HEK293 (cell line): ENCODE measurements around the gene IFNAR1.

Source experiments
- KLF1 ChIP-seq: fragments of 450-650 bp; formaldehyde crosslinking; IDR thresholded peaks from 2 replicates; pipeline ENCODE4 v1.5.1; 2016; ENCODE audit warnings: missing biosample characterization, missing genetic modification characterization
- KLF16 ChIP-seq: fragments of 450-650 bp; formaldehyde crosslinking; IDR thresholded peaks from 2 replicates; pipeline ENCODE4 v1.5.1; 2017; ENCODE audit warnings: missing biosample characterization, missing genetic modification characterization
- KLF8 ChIP-seq: fragments of 450-650 bp; formaldehyde crosslinking; IDR thresholded peaks from 2 replicates; pipeline ENCODE4 v1.5.1; 2016; ENCODE audit warnings: missing biosample characterization, missing genetic modification characterization
- PATZ1 ChIP-seq: fragments of 450-650 bp; formaldehyde crosslinking; IDR thresholded peaks from 2 replicates; pipeline ENCODE4 v1.5.1; 2016; ENCODE audit warnings: missing biosample characterization, missing genetic modification characterization
- RBAK ChIP-seq: fragments of 450-650 bp; formaldehyde crosslinking; IDR thresholded peaks from 2 replicates; pipeline ENCODE4 v1.5.1; 2016; ENCODE audit warnings: missing biosample characterization, missing genetic modification characterization
- WT1 ChIP-seq: fragments of 450-650 bp; formaldehyde crosslinking; IDR thresholded peaks from 2 replicates; pipeline ENCODE4 v1.5.1; 2016; ENCODE audit warnings: missing biosample characterization, missing genetic modification characterization
- ZBTB17 ChIP-seq: fragments of 450-650 bp; formaldehyde crosslinking; IDR thresholded peaks from 2 replicates; pipeline ENCODE4 v1.5.1; 2016; ENCODE audit warnings: missing biosample characterization, missing genetic modification characterization
- ZFP37 ChIP-seq: fragments of 450-650 bp; formaldehyde crosslinking; IDR thresholded peaks from 2 replicates; pipeline ENCODE4 v1.5.1; 2016; ENCODE audit warnings: missing biosample characterization, missing genetic modification characterization
- ZNF223 ChIP-seq: fragments of 450-650 bp; formaldehyde crosslinking; IDR thresholded peaks from 2 replicates; pipeline ENCODE4 v1.5.1; 2016; ENCODE audit warnings: missing biosample characterization, missing genetic modification characterization
- ZNF350 ChIP-seq: fragments of 450-650 bp; formaldehyde crosslinking; IDR thresholded peaks from 2 replicates; pipeline ENCODE4 v1.5.0; 2017; ENCODE audit warnings: missing biosample characterization, mild to moderate bottlenecking, missing genetic modification characterization
- ZNF37A ChIP-seq: fragments of 450-650 bp; IDR thresholded peaks from 2 replicates; pipeline ENCODE4 v1.5.1; 2018; ENCODE audit warnings: missing biosample characterization, missing genetic modification characterization
- ZNF416 ChIP-seq: fragments of 450-650 bp; formaldehyde crosslinking; IDR thresholded peaks from 2 replicates; pipeline ENCODE4 v1.5.1; 2016; ENCODE audit warnings: missing biosample characterization, missing genetic modification characterization
- ZNF548 ChIP-seq: fragments of 450-650 bp; formaldehyde crosslinking; IDR thresholded peaks from 2 replicates; pipeline ENCODE4 v1.5.1; 2016; ENCODE audit warnings: missing biosample characterization, missing genetic modification characterization
- ZNF670 ChIP-seq: fragments of 450-650 bp; formaldehyde crosslinking; IDR thresholded peaks from 2 replicates; pipeline ENCODE4 v1.5.1; 2016; ENCODE audit warnings: missing biosample characterization, missing genetic modification characterization, low read depth
- ZNF837 ChIP-seq: fragments of 450-650 bp; formaldehyde crosslinking; IDR thresholded peaks from 2 replicates; pipeline ENCODE4 v1.5.1; 2016; ENCODE audit warnings: missing biosample characterization, missing genetic modification characterization
- ZSCAN30 ChIP-seq: fragments of 450-650 bp; IDR thresholded peaks from 2 replicates; pipeline ENCODE4 v1.5.1; 2018; ENCODE audit warnings: missing biosample characterization, mild to moderate bottlenecking, missing genetic modification characterization, moderate library complexity
- TF ChIP-seq, protein P1 (sequence below): fragments of 450-650 bp; formaldehyde crosslinking; conservative IDR thresholded peaks from 2 replicates; pipeline ENCODE4 v1.5.1; 2016; ENCODE audit warnings: low read depth, missing biosample characterization, missing genetic modification characterization
- TF ChIP-seq, protein P2 (sequence below): fragments of 450-650 bp; formaldehyde crosslinking; IDR thresholded peaks from 2 replicates; pipeline ENCODE4 v1.5.1; 2016; ENCODE audit warnings: missing biosample characterization, missing genetic modification characterization
- TF ChIP-seq, protein P3 (sequence below): fragments of 450-650 bp; formaldehyde crosslinking; IDR thresholded peaks from 2 replicates; pipeline ENCODE4 v1.5.1; 2016; ENCODE audit warnings: missing biosample characterization, missing genetic modification characterization

Gene IFNAR1

DNA sequence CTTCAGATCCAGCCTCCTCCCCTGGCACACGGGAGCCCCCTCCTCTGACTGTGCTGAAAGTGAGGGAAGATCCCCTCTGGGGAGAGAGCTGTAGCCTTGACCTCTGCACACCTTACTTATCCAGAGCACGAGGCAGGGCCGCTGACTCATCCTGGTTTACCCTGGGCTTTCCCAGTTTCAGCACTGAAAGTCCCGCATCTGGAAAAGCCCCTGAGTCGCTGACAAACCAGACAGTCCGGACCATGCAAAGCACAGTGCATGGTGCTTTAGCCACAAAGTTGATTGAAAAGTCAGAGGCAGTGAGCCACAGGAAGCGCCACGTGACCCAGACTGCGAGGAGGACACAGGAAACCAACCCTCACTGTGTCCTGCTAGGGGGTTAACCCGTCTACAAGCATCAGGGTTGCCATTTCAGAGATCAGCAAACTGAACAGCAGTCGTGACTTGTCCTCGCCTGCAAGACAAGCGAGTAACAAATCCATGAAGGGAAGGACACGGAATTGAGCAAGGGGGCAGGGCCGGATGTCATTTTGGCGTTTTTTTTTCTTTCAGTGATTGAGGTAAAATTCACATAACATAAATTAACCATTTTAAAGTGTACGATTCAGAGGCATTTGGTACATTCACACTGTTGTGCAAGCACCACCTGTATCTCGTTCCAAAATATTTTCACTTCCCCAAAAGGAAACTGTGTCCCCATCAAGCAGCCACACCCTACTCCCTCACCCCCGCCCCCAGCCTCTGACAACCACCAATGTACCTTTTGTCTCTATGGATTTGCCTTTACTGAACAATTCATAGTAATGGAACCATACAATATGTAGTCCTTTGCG lies 58.5 kb downstream of the IFNAR1 start (continued):
- TF ChIP-seq KLF16 (tag by site-specific recombination) (no peak), KLF1 (tag by site-specific recombination) (no peak), ZNF350 (tag by site-specific recombination) (no peak), PATZ1 (tag by site-specific recombination) (peak; percentile 49), ZNF670 (tag by site-specific recombination) (no peak), ZNF37A (tag by site-specific recombination) (no peak), WT1 (tag by site-specific recombination) (no peak), ZNF416 (tag by site-specific recombination) (no peak), ZSCAN30 (tag by site-specific recombination) (no peak), KLF8 (tag by site-specific recombination) (no peak), ZFP37 (tag by site-specific recombination) (no peak), ZBTB17 (0 out of 2 replicates have a peak, but pooled peaks have one; percentile 28), RBAK (tag by site-specific recombination) (no peak), ZNF223 (tag by site-specific recombination) (no peak), ZNF837 (tag by site-specific recombination) (no peak), ZNF548 (no peak)
- TF ChIP-seq, protein P1, sequence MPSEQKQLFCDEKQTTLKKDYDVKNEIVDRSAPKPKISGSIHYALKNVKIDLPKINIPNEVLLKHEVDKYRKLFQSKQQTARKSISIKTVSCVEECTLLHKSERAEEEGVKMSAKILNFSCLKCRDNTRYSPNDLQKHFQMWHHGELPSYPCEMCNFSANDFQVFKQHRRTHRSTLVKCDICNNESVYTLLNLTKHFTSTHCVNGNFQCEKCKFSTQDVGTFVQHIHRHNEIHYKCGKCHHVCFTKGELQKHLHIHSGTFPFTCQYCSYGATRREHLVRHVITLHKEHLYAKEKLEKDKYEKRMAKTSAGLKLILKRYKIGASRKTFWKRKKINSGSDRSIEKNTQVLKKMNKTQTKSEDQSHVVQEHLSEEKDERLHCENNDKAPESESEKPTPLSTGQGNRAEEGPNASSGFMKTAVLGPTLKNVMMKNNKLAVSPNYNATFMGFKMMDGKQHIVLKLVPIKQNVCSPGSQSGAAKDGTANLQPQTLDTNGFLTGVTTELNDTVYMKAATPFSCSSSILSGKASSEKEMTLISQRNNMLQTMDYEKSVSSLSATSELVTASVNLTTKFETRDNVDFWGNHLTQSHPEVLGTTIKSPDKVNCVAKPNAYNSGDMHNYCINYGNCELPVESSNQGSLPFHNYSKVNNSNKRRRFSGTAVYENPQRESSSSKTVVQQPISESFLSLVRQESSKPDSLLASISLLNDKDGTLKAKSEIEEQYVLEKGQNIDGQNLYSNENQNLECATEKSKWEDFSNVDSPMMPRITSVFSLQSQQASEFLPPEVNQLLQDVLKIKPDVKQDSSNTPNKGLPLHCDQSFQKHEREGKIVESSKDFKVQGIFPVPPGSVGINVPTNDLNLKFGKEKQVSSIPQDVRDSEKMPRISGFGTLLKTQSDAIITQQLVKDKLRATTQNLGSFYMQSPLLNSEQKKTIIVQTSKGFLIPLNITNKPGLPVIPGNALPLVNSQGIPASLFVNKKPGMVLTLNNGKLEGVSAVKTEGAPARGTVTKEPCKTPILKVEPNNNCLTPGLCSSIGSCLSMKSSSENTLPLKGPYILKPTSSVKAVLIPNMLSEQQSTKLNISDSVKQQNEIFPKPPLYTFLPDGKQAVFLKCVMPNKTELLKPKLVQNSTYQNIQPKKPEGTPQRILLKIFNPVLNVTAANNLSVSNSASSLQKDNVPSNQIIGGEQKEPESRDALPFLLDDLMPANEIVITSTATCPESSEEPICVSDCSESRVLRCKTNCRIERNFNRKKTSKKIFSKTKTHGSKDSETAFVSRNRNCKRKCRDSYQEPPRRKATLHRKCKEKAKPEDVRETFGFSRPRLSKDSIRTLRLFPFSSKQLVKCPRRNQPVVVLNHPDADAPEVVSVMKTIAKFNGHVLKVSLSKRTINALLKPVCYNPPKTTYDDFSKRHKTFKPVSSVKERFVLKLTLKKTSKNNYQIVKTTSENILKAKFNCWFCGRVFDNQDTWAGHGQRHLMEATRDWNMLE (tag by site-specific recombination), result no peak
- TF ChIP-seq, protein P2, sequence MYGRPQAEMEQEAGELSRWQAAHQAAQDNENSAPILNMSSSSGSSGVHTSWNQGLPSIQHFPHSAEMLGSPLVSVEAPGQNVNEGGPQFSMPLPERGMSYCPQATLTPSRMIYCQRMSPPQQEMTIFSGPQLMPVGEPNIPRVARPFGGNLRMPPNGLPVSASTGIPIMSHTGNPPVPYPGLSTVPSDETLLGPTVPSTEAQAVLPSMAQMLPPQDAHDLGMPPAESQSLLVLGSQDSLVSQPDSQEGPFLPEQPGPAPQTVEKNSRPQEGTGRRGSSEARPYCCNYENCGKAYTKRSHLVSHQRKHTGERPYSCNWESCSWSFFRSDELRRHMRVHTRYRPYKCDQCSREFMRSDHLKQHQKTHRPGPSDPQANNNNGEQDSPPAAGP, result no peak
- TF ChIP-seq, protein P3, sequence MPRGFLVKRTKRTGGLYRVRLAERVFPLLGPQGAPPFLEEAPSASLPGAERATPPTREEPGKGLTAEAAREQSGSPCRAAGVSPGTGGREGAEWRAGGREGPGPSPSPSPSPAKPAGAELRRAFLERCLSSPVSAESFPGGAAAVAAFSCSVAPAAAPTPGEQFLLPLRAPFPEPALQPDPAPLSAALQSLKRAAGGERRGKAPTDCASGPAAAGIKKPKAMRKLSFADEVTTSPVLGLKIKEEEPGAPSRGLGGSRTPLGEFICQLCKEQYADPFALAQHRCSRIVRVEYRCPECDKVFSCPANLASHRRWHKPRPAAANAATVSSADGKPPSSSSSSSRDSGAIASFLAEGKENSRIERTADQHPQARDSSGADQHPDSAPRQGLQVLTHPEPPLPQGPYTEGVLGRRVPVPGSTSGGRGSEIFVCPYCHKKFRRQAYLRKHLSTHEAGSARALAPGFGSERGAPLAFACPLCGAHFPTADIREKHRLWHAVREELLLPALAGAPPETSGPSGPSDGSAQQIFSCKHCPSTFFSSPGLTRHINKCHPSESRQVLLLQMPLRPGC (tag by site-specific recombination), result no peak
